Smooth muscle cell (in vitro differentiated cells): ENCODE measurements around the gene TCIRG1. TPM values are rescaled to one million over a fixed set of nuclear protein-coding genes. Genes with fewer than 3 reads are reported as not detected.

Source experiments
- DNase-seq: peaks from one replicate; lab custom pipeline; 2025; ENCODE audit not compliant: unreplicated experiment; lab: John Stamatoyannopoulos, UW
- H2AFZ ChIP-seq: fragments of 200-600 bp; sonication (generic); 2 replicates; pipeline ENCODE4 v1.6.0; 2016; ENCODE audit warnings: antibody characterized with exemption, low read depth, mild to moderate bottlenecking
- H3F3A ChIP-seq: fragments of 200-600 bp; sonication (generic); 2 replicates; pipeline ENCODE4 v1.6.0; 2017; ENCODE audit warnings: antibody characterized with exemption, low read depth
- H3K27ac ChIP-seq: fragments of 200-600 bp; sonication (generic); 2 replicates; pipeline ENCODE4 v1.5.1; 2016; ENCODE audit warnings: low read depth, mild to moderate bottlenecking
- H3K27me3 ChIP-seq: fragments of 200-600 bp; sonication (generic); 2 replicates; pipeline ENCODE4 v1.6.1; 2016; ENCODE audit warnings: low read depth, mild to moderate bottlenecking
- H3K36me3 ChIP-seq: fragments of 200-600 bp; sonication (generic); 2 replicates; pipeline ENCODE4 v1.5.1; 2016; ENCODE audit warnings: low read depth
- H3K4me1 ChIP-seq: fragments of 200-600 bp; sonication (generic); 2 replicates; pipeline ENCODE4 v1.5.1; 2016; ENCODE audit warnings: low read depth
- H3K4me2 ChIP-seq: fragments of 200-600 bp; sonication (generic); 2 replicates; pipeline ENCODE4 v1.6.0; 2016; ENCODE audit warnings: mild to moderate bottlenecking
- H3K4me3 ChIP-seq: fragments of 200-600 bp; sonication (generic); 2 replicates; pipeline ENCODE4 v1.5.1; 2016; ENCODE audit warnings: mild to moderate bottlenecking
- H3K79me2 ChIP-seq: fragments of 200-600 bp; sonication (generic); 2 replicates; pipeline ENCODE4 v1.6.0; 2016; ENCODE audit warnings: low read depth, mild to moderate bottlenecking
- H3K9ac ChIP-seq: fragments of 200-600 bp; sonication (generic); 2 replicates; pipeline ENCODE4 v1.6.0; 2016; ENCODE audit warnings: low read depth
- H3K9me3 ChIP-seq: fragments of 200-600 bp; sonication (generic); replicated peaks from 2 replicates; pipeline ENCODE4 v1.5.1; 2016; ENCODE audit warnings: low read depth
- H4K20me1 ChIP-seq: fragments of 200-600 bp; sonication (generic); 2 replicates; pipeline ENCODE4 v1.6.0; 2016; ENCODE audit warnings: low read depth
- WGBS: methylation state at CpG from one replicate; pipeline ENCODE4 v1.1.7; 2016; ENCODE audit warnings: low lambda C conversion rate; 5-methylcytosine and 5-hydroxymethylcytosine counted together
- polyA plus RNA-seq: library from polyadenylated mRNA; unstranded; fragments of >200 nt; fragmentation: Nextera tagmentation; extraction: Ambion mirVana; gene quantifications from 2 replicates; pipeline ENCODE4 v1.2.1, GENCODE V29; 2016
- total RNA-seq: library from RNA; depleted of rRNA; stranded (reverse); fragments of >200 nt; gene quantifications from 2 replicates; pipeline ENCODE4 v1.2.3, GENCODE V29; 2014
- TF ChIP-seq, protein P1 (sequence below): fragments of 200-600 bp; sonication (generic); IDR thresholded peaks from 2 replicates; pipeline ENCODE4 v1.5.1; 2017; ENCODE audit warnings: borderline replicate concordance, mild to moderate bottlenecking, antibody characterized with exemption; ENCODE audit not compliant: insufficient read depth, poor library complexity, severe bottlenecking

Gene TCIRG1
- total and polyA plus RNA-seq, 2 experiments from 2014 or later, result 39.7 to 59.0 TPM

DNA sequence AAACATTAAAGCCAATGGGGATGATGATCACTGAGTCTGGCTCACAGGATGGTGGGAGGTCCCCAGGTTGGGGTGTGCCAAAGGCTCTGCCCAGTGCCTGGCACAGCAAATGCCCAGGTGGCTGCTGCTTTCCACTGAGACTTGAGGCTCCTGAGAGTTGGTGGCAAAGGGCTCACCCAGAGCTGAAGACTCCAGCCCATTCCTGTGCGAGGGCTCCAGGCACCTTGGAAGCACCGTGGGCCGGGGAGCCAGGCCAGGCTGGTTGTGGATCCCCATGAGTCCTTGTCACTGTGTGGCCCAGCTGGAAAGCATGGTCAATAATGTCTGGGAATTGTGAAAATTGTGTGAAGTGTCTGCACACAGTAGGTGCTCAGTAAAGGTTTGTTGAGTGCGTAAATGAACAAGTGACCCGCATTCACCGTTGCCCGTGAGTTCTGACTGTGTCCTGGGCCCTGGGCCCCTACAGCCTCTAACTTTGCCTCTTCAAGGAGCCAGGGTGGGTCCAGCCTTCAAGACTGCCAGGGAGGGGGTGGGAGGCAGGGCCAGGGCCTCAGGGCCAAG lies 32.1 kb upstream of the TCIRG1 start:
- Histone ChIP-seq H3K79me2 (no peaks in the 10 kb centered on the region), H3K4me3 (no peak overlapping the region), H3K9ac (no peak overlapping the region), H4K20me1 (no peaks in the 10 kb centered on the region), H3K4me1 (peaks cover 20% of the 10 kb centered on the region), H2AFZ (no peak overlapping the region), H3F3A (no peaks in the 10 kb centered on the region), H3K9me3 (no peaks in the 10 kb centered on the region), H3K4me2 (no peak overlapping the region), H3K27me3 (no peaks in the 10 kb centered on the region), H3K27ac (no peak overlapping the region), H3K36me3 (no peaks in the 10 kb centered on the region)
- TF ChIP-seq, protein P1, sequence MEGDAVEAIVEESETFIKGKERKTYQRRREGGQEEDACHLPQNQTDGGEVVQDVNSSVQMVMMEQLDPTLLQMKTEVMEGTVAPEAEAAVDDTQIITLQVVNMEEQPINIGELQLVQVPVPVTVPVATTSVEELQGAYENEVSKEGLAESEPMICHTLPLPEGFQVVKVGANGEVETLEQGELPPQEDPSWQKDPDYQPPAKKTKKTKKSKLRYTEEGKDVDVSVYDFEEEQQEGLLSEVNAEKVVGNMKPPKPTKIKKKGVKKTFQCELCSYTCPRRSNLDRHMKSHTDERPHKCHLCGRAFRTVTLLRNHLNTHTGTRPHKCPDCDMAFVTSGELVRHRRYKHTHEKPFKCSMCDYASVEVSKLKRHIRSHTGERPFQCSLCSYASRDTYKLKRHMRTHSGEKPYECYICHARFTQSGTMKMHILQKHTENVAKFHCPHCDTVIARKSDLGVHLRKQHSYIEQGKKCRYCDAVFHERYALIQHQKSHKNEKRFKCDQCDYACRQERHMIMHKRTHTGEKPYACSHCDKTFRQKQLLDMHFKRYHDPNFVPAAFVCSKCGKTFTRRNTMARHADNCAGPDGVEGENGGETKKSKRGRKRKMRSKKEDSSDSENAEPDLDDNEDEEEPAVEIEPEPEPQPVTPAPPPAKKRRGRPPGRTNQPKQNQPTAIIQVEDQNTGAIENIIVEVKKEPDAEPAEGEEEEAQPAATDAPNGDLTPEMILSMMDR, result no peak
- WGBS, result 98% methylated on average over 7 of the region's 7 CpGs
- no peak for DNase-seq

DNA sequence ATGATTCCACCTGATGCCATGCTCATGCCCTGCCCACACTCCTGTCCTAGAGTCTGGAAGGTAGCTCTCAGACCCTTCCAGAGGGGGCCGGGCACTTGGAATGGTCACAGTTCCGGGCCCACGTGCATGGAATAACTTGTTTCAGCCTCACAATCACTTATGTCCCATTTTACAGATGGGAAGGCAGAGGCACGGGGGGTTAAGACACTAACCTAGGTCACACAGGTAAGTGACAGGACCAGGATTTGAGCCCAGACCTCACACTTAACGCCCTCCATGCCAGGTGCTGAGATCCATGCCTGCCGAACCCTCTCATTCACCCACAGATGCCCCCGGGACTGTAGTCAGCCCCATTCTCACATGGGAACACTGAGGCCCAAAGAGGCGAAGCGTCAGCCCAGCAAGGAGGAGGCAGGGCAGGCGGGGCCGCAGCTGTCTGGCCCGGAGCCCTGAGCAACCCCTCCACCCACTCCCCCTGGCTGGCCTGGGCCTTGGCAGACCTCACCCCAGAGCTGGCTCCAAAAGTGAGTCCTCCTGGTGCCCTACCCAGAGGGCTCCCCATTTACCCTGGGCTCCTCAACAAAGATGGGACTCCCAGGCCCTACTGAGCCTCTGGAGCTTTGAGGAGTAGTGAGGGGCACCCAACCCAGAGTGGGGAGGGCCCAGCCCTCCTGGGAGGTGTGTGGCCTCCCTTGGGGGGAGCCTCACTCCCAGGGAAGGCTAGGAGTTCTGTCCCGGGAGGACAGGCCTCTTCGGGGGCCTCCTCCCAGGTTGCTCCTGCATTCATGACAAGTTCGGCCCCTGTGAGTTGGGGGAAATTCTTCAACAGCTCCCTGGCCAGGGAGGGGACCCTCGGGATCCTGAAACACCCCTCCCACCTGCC lies 31.1 kb upstream of the TCIRG1 start:
- no peak overlapping the region for H3K4me3 ChIP-seq
- no peaks in the 10 kb centered on the region for H3F3A ChIP-seq
- DNase-seq, result no peak
- H3K4me1 ChIP-seq, result peaks cover 20% of the 10 kb centered on the region
- no peaks in the 10 kb centered on the region for H3K79me2 ChIP-seq
- H4K20me1 ChIP-seq, result no peaks in the 10 kb centered on the region
- no peaks in the 10 kb centered on the region for H3K27me3 ChIP-seq
- H2AFZ ChIP-seq, result no peak overlapping the region
- H3K27ac ChIP-seq, result no peak overlapping the region
- H3K36me3 ChIP-seq, result no peaks in the 10 kb centered on the region
- H3K9ac ChIP-seq, result no peak overlapping the region
- H3K4me2 ChIP-seq, result no peak overlapping the region
- 95% methylated on average over 16 of the region's 16 CpGs for WGBS
- H3K9me3 ChIP-seq, result no peaks in the 10 kb centered on the region
- TF ChIP-seq, protein P1, result no peak

DNA sequence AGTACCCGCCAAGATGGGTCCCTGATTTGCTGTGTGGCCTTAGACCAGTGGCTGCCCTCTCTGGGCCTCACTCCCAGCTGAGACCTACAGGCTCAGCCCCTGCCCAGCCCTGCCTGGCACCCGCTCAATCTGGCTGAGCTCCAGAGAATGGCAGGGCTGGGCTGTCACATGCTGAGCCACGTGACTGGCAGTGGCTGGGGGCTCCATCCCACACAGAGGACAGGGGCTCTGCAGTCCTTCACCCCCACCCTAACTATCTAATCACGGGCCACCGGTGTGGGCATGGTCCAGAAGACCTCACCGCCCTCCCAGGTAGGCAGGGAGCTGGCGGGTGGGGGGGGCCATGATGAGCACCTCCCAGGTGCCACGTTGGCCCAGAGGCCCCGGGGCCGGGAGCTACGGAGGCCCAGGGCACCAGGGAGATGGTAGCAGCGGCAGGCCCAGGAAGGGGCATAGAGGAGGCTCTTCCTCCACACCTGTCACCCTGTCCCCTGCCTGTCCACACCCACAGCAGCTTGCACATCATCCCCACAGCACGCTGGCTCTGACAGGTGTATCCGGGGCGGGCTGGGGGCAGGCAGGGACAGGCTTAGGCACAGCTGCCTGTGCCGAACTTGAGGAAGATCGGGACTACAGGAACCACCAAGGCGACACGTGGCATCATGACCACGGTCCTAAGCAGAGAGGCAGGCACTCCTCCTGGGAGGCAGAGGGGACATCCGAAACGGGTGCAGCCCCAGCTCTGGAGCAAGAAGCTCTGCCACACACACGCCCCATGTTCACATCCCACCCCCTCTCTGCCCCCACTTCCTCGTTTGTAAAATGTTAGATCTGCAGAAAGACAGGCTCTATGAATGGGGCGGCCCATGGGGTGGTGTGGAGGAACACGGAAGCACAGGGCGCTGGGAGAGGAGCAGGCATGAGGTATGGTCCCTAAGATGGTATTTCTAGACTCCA lies 30.2 kb upstream of the TCIRG1 start:
- TF ChIP-seq, protein P1, result no peak
- Histone ChIP-seq H3K4me3 (no peak overlapping the region), H3K9ac (no peak overlapping the region), H4K20me1 (no peaks in the 10 kb centered on the region), H3K36me3 (no peaks in the 10 kb centered on the region), H3K79me2 (no peaks in the 10 kb centered on the region), H3K9me3 (no peaks in the 10 kb centered on the region), H2AFZ (no peak overlapping the region), H3K27ac (no peak overlapping the region), H3K4me1 (peaks cover 18% of the 10 kb centered on the region), H3K27me3 (no peaks in the 10 kb centered on the region), H3F3A (no peaks in the 10 kb centered on the region), H3K4me2 (no peak overlapping the region)
- DNase-seq, result no peak
- 93% methylated on average over 27 of the region's 27 CpGs for WGBS
